ENCODE data around the gene SLCO3A1. TPM values are rescaled to one million over a fixed set of nuclear protein-coding genes. Genes with fewer than 3 reads are reported as not detected.
"Not testable (repeated sequence)": the region's sequence is repeated elsewhere in the genome, so short reads cannot be mapped to it uniquely, and the experiment has no call there.

The SLCO3A1 gene
- total RNA-seq, 1 donor from 2014 or later = 1.2 TPM

DNA sequence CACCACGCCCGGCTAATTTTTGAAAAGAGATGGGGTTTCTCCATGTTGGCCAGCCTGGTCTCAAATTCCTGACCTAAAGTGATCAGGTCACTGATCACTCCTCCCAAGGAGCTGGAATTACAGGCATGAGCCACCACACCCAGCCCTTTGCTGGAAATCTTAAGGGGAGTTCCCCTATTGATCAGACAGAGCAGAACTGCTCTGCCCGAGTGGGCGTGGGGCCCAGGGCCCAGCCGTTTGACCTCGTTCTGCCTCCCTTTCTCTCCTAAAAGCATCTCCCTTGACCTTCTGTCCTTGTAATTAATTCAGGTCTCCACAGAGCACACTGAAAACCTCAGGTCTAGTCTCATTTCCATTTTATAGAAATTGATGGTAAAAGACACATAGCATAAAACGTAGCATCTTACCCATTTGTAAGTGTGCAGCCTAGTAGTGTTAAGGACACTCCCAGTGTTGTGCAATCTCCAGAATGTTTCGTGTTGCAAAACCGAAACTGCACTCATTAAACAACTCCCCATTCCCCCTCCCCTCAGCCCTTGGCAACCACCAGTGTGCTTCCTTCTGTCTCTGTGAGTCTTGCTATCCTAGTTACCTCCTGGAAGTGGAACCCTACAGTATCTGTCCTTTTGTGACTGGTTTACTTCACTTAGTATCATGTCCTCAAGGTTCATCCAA lies 89.3 kb downstream of the SLCO3A1 start:
- no peak for DNase-seq

DNA sequence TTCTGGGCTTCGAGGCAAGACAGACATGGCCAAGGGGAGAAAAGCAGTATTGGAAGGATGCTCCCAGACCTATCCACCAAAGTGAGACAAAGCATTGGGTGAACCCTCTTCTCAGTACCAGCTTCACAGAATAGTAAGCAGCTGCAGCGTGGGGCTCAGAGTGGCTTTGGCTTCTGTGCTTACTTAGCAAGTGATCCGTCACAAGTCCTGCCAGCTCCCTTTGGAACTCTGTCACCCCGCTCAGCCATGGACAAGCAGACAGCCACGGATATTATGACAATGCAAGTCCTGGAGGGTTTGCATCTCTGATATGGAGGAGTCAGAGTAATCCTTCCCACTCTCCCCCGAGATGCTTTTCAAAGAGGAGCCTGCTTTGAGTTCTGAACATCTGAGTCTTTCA lies 90.8 kb downstream of the SLCO3A1 start:
- no peak for DNase-seq

DNA sequence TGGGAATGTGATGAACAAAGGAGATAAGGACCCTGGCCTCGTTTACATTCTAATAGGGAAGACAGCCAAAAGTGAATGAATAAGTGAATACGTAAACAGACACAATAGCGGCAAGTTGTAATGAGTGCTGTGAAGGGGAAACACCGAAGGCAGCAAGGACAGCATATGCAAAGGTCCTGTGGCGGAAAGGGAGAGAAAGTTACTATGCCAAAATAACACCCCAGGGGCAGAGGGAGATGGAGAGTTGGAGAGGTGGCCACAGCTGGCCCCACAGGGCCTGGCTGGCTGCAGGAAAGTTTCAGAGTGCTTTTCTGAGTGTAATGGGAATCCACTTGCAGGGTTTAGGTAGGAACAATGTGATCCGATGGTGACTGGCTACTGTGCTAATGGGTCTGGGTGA lies 91.9 kb downstream of the SLCO3A1 start:
- DNase-seq = no peak

DNA sequence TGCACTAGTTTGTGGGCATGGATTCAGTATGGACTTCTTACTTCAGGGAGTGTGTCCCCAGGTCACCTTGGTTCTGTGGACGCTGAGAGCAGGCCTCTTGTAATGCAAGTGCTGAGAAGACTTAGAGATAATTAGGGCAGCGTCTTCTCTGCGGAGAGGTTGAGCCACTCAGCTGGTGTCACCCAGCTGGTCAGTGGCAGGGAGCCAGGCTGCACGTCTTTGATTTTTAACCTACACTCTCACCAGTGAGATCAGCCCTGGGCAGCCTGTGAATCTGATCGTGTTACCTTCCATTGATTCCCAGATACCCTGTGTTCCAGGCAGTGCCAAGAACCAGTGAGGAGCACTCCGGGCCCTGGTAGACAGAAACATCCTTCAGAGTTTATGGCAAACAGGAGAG lies 92.6 kb downstream of the SLCO3A1 start:
- DNase-seq = no peak

DNA sequence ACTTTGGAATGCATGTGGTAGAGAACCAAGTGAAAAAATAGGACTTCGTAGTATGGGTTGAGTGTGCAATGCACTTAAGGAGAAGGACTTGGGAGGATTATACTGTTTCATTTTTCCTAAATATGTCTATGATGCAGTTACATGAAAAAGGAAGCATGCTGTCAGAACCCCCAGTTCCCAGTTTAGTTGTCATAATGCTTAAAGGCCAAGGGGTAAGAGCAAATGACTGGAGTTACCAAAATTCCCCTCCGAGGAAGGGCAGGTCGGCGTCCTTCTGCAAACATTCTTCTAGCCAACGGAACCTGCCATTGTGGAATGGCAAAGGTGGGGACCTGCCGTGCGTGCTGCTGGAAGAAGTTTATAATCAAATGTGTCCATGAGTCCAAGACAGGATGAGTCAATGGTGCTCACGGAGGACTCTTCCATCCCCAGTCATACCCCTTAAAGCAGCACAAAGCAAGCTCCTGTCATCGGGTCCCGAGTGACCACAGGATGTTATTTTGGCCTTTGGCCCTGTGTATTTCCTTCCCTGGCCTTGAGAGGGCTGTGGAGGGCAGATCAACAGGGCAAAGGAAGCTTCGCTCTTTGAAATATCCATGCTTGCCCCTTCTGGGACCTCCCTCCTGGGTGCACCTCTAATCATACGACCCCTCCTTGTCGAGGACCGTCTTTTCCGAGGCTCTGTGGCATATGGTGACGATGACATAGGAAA lies 93.2 kb downstream of the SLCO3A1 start:
- DNase-seq = no peak

DNA sequence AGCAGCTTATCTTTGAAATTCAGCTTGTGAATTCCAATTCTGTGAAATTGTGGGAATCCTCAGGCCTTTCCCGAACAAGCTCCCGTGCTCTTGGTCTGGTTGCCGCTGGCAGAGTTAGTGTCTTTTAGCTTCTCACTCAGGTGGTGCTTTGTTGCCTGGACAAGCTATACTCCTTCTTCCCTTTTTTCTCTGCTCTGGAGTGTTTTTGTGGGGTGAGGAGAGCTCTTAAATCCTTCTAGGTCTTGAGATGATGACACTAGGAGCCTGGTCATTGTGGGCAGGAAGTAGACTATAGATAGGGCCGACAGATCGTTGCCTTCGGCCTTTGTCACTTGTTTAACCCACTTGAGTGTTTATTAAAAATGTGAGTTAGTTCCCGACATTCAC lies 93.8 kb downstream of the SLCO3A1 start:
- DNase-seq = no peak

DNA sequence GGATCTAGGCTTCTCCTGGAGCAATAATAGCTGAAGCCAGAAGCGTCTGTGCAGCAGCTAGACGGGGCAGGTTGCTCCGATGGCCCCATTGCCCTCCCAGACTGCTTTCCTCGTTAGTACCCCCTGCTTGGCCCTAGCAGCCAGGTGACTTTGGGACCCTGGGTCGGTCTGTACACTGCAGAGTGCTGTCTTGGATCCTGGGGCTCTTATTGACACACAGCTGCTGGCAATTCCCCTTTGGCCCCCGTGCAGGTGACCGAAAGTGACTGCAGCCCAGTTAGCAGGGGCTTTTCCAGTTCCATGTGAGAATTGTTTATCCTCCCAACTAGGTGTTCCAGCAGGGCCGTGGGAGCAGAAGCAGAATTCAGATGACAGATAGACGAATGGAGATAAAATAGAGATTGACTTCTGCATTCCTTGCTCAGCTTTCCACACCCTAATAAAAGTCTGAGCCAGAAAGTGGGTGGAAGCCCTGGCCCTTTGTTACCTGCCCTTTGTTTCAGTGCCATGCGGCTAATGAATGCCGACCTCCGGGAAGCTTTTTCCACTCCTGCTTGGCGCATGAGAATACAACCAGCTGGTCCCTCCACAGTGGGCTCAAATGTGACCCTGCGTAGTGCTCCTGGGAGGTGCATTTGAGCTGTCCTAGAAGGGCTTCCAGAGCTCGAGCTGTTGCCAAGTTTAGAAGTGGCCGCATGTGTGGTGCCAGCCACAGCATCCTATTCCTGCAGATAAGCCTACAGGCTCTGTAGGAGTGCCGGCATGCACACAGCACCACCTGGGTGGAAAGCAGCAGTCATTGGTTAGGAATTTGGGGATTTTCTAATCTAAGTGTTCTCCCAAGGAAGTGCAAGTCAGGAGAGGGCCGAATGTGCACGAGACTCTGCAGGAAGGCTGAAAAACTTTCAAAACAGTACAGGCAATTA lies 94.4 kb downstream of the SLCO3A1 start:
- DNase-seq = no peak

DNA sequence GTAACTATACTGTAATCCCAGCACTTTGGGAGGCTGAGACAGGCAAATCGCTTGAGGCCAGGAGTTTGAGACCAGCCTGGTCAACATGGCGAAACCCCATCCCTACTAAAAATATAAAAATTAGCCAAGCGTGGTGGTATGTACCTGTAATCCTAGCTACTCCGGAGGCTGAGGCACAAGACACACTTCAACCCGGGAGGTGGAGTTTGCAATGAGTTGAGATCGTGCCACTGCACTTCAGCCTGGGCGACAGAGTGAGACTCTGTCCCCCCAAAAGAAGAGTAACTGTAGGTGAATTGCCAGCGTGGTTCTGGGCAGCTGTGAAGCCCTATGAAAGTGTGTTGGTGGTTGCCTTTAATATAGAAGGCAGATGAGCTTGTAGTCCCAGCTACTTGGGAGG lies 95.9 kb downstream of the SLCO3A1 start:
- no peak for DNase-seq

DNA sequence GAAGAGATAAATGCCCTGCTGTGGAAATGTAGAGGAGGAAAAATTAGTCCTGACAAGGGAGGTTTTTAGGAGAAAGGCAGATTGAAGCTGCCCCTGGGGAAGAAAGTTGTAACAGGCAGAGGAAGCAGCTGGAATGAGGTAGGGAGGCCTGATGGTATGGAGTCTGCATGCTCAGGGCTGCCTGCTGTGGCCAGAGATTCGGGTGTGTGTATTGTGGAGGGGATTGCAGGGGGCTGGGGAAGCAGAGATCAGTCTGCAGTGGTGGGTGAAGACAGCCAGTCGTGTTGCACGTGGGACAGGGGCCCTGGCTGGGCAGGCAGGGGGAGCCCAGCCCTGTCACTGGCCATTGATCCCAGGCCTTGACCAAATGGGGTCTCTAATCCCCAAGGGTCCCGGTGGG lies 96.5 kb downstream of the SLCO3A1 start:
- no peak for DNase-seq

DNA sequence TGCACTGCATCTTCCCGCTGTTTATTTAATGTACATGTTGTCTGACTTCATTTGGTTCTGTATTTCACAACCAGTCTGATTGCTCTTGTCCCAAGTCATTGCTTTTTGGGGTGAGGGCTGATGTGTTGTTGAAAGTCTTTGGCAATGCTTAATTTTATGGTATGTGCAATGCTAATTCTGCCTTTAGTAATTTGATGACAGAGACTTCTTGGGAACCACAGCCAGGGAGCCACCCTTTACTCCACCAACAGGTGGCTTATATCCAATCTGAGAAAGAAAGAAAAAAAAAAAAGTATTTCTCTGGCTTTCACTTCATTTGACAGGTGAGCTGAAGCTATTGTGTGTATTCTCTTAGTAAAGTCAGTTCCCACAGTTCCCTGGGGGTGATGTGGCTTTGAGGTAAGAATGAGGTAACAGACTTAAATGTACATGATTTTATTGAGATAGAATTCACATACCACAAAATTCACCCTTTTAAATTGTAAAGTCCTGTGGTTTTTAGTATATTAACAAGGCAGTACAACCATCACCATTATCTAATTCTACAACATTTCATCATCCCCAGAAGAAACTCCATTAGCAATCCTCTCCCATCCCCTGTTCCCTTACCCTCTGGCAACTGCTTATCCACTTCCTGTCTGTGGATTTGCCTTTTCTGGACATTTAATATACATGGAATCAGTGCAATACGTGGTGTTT lies 97.3 kb downstream of the SLCO3A1 start:
- DNase-seq = no peak

DNA sequence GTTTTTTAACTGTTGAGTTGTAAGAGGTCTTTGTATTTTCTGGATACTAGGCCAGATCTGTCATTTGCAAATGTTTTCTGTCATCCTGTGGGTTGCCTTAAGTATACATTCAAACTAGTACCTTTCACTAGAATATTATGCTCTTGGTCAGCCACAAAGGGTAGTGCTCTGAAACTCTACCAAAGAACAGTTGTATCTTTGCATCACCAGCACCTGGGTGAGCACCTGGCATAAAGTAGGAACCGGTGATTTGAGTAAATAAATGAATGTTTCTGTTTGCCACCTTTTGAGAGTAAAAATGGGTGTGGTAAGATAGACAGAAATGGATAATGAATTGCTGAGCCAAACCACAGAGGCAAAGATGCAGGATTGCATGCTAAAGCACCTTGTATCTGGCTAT lies 98.7 kb downstream of the SLCO3A1 start:
- no peak for DNase-seq

DNA sequence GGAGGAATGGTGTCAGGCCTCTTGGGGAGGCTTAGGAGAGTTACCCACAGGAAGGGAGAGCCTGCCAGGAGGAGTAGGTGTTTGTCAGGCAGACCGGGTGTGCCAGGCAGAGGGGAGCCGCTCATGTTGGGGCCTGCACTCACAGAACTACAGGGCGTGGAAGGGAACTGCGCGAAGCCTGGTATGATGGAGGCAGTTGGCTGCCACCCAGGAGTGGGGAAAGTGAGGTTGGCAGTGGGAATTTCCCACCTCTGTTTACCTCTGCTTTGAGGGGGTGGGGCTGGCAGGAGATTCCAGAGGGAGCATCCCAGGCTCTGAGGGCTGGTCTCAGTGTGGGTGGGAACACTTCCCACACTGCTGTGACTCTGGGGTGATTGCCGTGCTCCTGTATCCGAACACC lies 99.9 kb downstream of the SLCO3A1 start:
- no peak for DNase-seq

DNA sequence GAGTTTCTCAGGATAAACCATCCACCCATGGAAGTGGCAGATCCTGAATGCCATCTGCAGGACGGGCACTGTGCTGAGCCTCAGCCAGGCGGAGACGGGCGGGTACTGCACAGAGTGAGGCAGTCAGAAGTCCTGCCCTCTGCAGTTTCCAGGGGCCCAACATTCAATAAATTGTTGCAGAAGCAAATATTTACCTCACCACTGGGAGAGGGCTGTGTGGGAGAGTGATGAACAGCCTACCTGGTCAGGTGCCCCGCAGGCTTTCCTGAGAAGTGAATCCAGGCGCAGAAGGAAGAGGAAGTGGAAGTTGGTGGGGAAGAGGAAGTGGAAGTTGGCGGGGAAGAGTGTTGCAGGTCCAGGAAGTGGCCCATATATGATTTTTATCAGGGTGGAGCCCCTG lies 100.8 kb downstream of the SLCO3A1 start:
- no peak for DNase-seq

DNA sequence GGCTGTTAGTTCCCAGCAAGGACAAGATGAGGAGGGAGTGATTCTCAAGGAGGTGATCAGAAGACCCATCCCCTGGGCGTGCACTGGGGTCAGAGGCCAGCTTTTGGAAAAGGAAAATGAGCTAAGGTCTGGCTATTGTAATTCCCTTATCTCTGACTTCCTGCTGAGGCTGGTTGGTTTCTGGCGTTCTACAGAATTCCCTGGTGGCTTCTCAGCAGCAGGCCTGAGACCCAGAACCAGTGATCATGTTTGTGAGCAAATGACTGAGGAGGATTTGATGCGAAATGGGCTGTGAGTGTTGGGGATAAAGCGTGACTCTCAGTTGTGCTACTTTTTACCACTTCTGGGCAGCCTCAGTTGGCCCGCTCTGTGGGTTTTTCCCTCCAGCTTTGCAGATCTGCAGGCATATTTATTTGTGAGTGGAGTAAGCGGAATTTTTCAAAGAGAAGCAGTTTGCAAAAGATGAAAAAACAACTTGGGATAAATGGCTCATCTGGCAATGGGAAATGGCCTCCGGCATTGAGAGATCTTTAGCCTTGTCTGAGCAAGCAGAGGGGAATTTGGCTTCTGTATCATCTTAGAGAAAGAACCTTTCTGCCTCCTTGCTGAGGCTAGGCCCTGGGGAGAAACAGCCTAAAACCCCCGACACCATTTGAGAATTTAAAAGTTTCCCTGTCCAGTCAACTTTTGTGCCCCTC lies 102.7 kb downstream of the SLCO3A1 start:
- no peak for DNase-seq

DNA sequence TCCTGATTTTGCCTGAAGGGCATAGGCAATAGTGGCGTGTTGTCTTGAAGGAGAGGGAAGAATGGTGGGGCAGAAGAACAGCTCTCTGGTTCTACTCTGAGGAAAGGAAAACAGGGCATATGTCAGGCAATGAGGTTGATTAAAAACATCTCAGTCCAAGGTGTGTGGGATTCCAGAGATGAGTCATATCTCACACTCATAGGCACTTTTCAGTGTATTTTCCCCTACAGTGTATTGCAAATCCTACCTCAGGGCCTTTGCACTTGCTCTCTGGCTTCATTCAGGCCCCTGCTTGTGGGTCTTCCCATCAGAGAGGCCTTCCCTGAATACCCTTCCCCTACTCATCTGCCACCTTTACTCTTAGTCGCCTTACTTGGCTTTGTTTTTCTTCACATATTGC lies 107.8 kb downstream of the SLCO3A1 start:
- no peak for DNase-seq

DNA sequence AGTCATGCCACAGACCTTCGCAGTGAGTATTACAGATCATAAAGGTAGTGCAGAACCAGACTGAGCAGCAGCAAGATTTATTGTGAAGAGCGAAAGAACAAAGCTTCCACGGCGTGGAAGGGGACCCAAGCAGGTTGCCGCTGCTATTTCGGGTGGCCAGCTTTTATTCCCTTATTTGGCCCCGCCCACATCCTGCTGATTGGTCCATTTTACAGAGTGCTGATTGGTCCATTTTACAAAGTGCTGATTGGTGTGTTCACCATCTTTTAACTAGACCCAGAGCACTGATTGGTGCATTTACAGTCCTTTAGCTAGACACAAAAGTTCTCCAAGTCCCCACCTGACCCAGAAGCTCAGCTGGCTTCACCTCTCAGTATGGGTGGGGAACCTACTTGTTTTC lies 110.2 kb downstream of the SLCO3A1 start:
- DNase-seq = not testable (repeated sequence)

DNA sequence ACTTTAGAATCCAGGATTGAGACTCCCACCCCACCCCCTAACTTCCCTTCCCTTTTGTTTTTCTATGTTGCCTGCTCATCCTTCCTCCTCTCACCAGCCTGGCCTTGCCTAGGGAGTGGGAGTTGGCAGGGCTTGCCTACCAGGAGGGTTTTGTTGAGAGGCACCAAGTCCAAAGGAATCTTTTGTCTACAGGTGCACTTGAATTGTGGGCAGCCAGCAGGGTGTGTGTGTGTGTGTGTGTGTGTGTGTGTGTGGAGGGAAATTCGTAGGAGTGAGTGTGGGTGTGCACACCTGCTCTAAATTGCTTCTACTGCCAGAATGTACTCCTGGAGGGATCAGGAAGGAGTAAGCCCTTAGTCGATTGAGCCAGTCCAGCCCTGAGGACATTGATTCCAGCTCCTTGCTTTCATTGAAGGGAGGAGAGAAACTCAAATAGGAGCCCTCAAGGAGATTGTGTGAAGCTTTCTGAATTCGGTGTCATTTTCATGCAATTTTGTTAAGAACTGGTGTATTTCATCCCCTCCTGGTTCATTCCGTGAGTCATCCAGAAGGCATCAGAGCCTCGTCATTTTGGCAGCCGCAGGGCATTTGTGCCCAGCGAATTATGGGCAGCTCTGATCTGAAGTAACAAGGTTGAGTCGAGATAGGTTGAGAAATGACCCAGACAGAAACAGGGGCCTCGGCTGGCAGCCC lies 112.1 kb downstream of the SLCO3A1 start:
- no peak for DNase-seq

DNA sequence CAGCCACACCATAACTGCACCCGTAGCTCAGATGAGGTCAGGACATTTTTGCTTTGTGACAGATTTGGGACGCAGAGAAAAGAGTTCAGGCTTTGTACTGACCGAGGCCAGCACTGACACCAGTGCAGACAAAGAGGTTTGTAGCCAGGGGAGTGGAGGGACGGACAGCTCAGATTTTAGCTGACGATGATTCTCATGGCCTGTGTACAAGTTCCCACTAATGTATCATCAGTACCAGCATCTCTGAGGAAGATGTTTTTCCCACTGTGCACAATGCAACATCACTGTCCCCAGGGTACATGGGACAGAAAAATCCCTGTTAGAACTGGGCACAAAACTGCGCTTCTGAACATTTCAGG lies 112.7 kb downstream of the SLCO3A1 start:
- DNase-seq = no peak

DNA sequence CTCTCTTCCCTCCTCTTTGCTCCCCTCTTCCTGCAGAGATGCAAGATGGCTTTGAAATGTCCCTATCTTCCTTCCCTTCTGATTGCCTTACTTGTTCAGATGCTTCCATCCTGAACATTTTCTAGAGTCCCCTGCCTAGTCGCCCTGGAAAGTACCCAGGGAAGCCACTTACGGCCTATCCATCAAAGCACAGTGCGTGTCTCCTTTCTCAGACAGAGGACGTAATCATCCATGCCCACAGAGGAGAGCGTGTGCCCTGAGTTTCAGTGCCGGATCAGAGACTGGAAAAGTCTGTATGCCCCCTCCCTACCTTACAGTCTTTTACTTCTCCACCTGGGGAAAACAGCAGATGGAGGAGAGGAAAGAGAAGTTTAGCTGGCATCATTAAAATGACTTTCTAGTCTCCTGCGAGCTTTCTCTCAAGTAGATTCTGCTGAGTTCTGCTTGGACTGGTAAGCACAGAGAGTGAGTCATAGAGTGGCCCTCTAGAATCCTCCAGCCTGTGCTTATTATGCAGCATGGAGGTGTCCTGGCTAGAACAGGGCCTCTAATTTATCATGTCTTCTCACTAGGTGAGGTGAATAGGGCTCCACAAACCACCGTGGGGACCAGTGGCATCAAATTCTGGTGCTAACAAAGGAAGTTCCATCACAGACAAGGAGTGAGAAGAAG lies 114.6 kb downstream of the SLCO3A1 start:
- DNase-seq = no peak

DNA sequence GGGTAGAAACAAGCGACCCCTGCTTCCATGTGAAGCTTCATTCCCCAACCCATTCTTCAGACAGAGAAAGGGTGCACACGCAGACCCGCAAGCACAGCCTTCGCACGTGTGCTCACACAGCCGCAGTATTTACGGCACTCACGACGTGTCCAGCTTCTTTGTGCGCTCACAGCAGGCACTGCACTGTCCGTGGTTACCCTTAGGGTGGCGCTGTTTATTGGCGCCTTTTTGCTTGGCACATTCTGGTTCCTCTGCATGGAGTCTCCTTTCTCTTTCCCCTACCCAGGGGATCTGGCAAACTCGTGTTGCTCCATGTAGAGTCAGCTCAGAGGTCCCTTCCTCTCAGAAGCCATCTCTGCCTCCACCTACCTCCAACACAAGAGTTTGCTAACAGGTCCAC lies 115.1 kb downstream of the SLCO3A1 start:
- no peak for DNase-seq

DNA sequence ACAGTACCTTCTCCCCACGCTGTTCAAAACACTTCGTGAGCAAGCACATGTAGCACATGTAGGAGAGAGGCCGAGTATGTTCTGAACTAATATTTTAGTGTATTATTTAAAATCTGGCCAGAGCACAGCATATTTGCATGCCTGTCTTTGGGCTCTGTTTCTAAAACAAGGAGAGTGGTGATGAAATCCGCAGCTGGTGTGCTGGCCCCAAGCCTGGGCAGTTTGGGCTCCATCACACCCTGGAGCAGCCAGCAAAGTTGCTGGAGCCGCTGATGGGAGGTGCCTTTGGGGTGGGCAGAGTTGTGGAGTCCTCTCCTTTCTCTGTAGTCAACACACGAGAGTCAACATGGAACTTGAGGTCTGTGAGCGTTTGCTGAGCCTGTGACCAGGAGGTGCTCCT lies 116.6 kb downstream of the SLCO3A1 start:
- DNase-seq = no peak

All from dermis blood vessel endothelial cell (primary cell).